B cell (primary cell): ENCODE results near the gene CCDC17. TPM values are rescaled to one million over a fixed set of nuclear protein-coding genes. Genes with fewer than 3 reads are reported as not detected.

ENCODE experiments used
- ATAC-seq: fragments of 200-7000 bp; cut with Tn5 transposase; one replicate; pipeline ENCODE4 v1.10.0; 2021; ENCODE audit warnings: low read depth, mild to moderate bottlenecking, moderate number of reproducible peaks, moderate library complexity
- CTCF ChIA-PET: fragments of 350-600 bp; sonication (Branson Sonifier 250); formaldehyde crosslinking; loops from one replicate; lab custom pipeline; 2021; ENCODE audit warnings: antibody characterized with exemption, inconsistent platforms; lab: Charles Lee
- POLR2A ChIA-PET: fragments of 350-600 bp; sonication (Branson Sonifier 250); formaldehyde crosslinking; loops from one replicate; lab custom pipeline; 2021; ENCODE audit warnings: antibody characterized with exemption; lab: Charles Lee
- DNase-seq: peaks from one replicate; pipeline ENCODE4 v3.0.0; 2013
- H2AFZ ChIP-seq: 2 replicates; pipeline ENCODE4 v1.6.1; 2012; ENCODE audit warnings: mild to moderate bottlenecking, low read depth, low read length; ENCODE audit not compliant: insufficient read depth, poor library complexity, severe bottlenecking
- H3K27ac ChIP-seq, 2 donors: 1 replicate in 1 of 2; 2 replicates in 1 of 2; pipeline ENCODE4 v1.5.1; 2012 to 2013; ENCODE audit warnings: low read length in 2 of 2, mild to moderate bottlenecking in 2 of 2, moderate library complexity in 1 of 2
- H3K27me3 ChIP-seq, 4 experiments: fragments of 200-600 bp in 1 of 4; sonication (generic) in 1 of 4; replicated peaks in 1 of 4; 1 replicate in 2 of 4; 2 replicates in 2 of 4; pipeline versions ENCODE4 v1.6.1 to v1.7.0; 2013 to 2016; ENCODE audit warnings: low read length in 3 of 4, mild to moderate bottlenecking in 2 of 4, mixed read lengths in 1 of 4, moderate library complexity in 1 of 4; ENCODE audit not compliant: insufficient read depth in 4 of 4, control insufficient read depth in 3 of 4; ENCODE audit errors: control extremely low read depth in 1 of 4
- H3K36me3 ChIP-seq, 2 experiments: replicated peaks in 1 of 2; 1 replicate in 1 of 2; 2 replicates in 1 of 2; pipeline versions ENCODE4 v1.6.1 to v1.7.1; 2013; ENCODE audit warnings: low read length in 1 of 2; ENCODE audit not compliant: insufficient read depth in 2 of 2, control insufficient read depth in 1 of 2; ENCODE audit errors: control extremely low read depth in 1 of 2, extremely low read depth in 1 of 2
- H3K4me1 ChIP-seq, 2 donors: fragments of 200-600 bp in 1 of 2; sonication (generic) in 1 of 2; 1 replicate in 1 of 2; 2 replicates in 1 of 2; pipeline versions ENCODE4 v1.5.1 to v1.6.1; 2013 to 2017; ENCODE audit warnings: low read length in 2 of 2; ENCODE audit not compliant: control insufficient read depth in 2 of 2, insufficient read depth in 2 of 2
- H3K4me2 ChIP-seq: replicated peaks from 2 replicates; pipeline ENCODE3; 2012; ENCODE audit warnings: mild to moderate bottlenecking, low read depth, low read length; ENCODE audit not compliant: poor library complexity, severe bottlenecking
- H3K4me3 ChIP-seq, 5 experiments: fragments of 200-600 bp in 1 of 5; sonication (generic) in 1 of 5; 1 replicate in 3 of 5; 2 replicates in 2 of 5; pipeline versions ENCODE4 v1.5.1 to v1.7.0; 2011 to 2016; ENCODE audit warnings: low read length in 4 of 5, mild to moderate bottlenecking in 4 of 5, low read depth in 2 of 5, control low read depth in 1 of 5, moderate library complexity in 1 of 5; ENCODE audit not compliant: insufficient read depth in 1 of 5; ENCODE audit errors: control extremely low read depth in 1 of 5, extremely low read depth in 1 of 5
- H3K79me2 ChIP-seq: fragments of 200-600 bp; sonication (generic); one replicate; pipeline ENCODE4 v1.6.0; 2016; ENCODE audit warnings: low read length; ENCODE audit not compliant: control insufficient read depth, insufficient read depth
- H3K9ac ChIP-seq: fragments of 200-600 bp; sonication (generic); 2 replicates; pipeline ENCODE4 v1.6.1; 2017; ENCODE audit warnings: mild to moderate bottlenecking, low read length, moderate library complexity
- H3K9me3 ChIP-seq, 3 donors: one replicate each; pipeline versions ENCODE4 v1.6.1 to v1.7.1; 2013; ENCODE audit warnings: low read length in 2 of 3; ENCODE audit not compliant: control insufficient read depth in 2 of 3, insufficient read depth in 1 of 3; ENCODE audit errors: control extremely low read depth in 1 of 3
- H4K20me1 ChIP-seq: 2 replicates; pipeline ENCODE4 v1.6.0; 2012; ENCODE audit warnings: mild to moderate bottlenecking, low read length; ENCODE audit not compliant: insufficient read depth, control insufficient read depth, poor library complexity, severe bottlenecking
- H3K27ac Mint-ChIP-seq: one replicate; pipeline ENCODE4 v1.8.0; 2021; ENCODE audit warnings: mixed read lengths
- H3K27me3 Mint-ChIP-seq: one replicate; pipeline ENCODE4 v1.8.0; 2021; ENCODE audit warnings: mixed read lengths
- H3K4me1 Mint-ChIP-seq: one replicate; pipeline ENCODE4 v1.8.0; 2021; ENCODE audit warnings: mixed read lengths
- H3K4me3 Mint-ChIP-seq: one replicate; pipeline ENCODE4 v1.8.0; 2021; ENCODE audit warnings: mixed read lengths
- H3K9me3 Mint-ChIP-seq: one replicate; pipeline ENCODE4 v1.8.0; 2022; ENCODE audit warnings: mixed read lengths; ENCODE audit not compliant: insufficient read depth
- CTCF ChIP-seq: fragments of 200-600 bp; IDR thresholded peaks from one replicate; pipeline ENCODE4 v1.8.0; 2022; ENCODE audit warnings: antibody characterized with exemption, mild to moderate bottlenecking
- EZH2 ChIP-seq: IDR thresholded peaks from 2 replicates; pipeline ENCODE4 v1.6.1; 2012; ENCODE audit warnings: borderline replicate concordance, low read depth, mild to moderate bottlenecking, moderate library complexity, low read length; ENCODE audit not compliant: insufficient read depth, poor library complexity, severe bottlenecking
- WGBS: methylation state at CpG from one replicate; pipeline ENCODE4 v1.1.5; 2013; ENCODE audit warnings: missing lambda C conversion rate; ENCODE audit not compliant: insufficient coverage; 5-methylcytosine and 5-hydroxymethylcytosine counted together
- intact Hi-C: fragments of 100-400 bp; cut with micrococcal nuclease; formaldehyde crosslinking; loops from one replicate; pipeline ENCODE4 v1.10.0; 2022
- polyA plus RNA-seq: library from polyadenylated mRNA; depleted of rRNA; stranded (reverse); fragments of >200 nt; gene quantifications from 2 replicates; pipeline ENCODE4 v1.2.3, GENCODE V29; 2012
- total RNA-seq, 2 donors: library from RNA; stranded (reverse); fragments of 120-200 nt in 1 of 2; gene quantifications; 1 replicate in 1 of 2; 2 replicates in 1 of 2; pipeline versions ENCODE4 v1.2.3 to v1.2.4, GENCODE V29; 2013 to 2022

CCDC17 gene
- total and polyA plus RNA-seq, 2 donors (not counting 1 experiment from before 2014, with no cell fraction given), result 2.9 to 8.2 TPM

DNA sequence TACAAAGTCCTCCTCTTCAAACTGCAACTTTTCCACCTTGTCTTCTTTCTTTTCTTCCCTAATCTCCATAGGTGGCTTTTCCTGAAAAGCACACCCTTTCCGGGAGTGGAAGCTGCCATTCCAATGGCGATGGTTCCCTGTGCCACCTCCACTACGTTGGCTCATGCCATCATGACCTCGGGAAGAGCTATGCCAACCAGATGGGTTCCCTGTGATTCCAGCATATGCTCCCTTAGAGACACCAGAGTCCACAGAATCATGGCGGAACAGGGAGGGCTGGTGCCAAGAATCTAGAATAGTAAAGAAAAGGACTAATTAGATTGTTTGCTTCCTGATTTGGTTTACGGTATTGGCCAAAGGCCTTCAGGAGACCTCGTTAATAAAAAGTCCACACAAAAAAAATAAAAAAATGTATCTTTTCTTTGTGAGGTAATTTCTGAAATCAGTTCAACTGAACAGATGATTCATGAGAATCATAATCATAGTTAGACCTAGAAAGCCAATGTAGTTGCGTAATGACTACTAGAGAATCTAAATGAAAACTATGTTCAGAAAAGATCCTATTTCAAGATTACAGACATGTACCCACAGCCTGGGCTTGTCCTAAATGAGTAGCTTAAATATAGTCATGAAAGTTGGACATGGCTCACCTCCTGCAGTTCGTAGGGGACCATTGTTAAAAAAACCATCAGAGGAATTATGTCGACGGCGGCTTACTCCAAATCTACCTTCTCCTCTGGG, 30.9 kb upstream of the CCDC17 start:
- TF ChIP-seq CTCF (no peak), EZH2 (no peak)
- no peak overlapping the region for H3K27ac Mint-ChIP-seq
- Histone ChIP-seq H3K4me1 (no peaks in the 10 kb centered on the region), H2AFZ (no peak overlapping the region), H3K27me3 (no peaks in the 10 kb centered on the region), H3K79me2 (peaks cover 46% of the 10 kb centered on the region), H3K27ac (no peak overlapping the region), H3K9me3 (no peaks in the 10 kb centered on the region), H3K36me3 (peaks cover 6 to 90% of the 10 kb centered on the region in 2 experiments), H3K4me3 (no peak overlapping the region), H3K4me2 (no peak overlapping the region), H4K20me1 (peaks cover 26% of the 10 kb centered on the region), H3K9ac (no peak overlapping the region)
- 100% methylated on average over 4 of the region's 12 CpGs for WGBS
- CTCF ChIA-PET, result interaction anchor here (0.6 kb wide), 1 partner anchor 25 kb away, joined by 4 read pairs; no protein-coding TSS in a partner anchor
- no peak overlapping the region for H3K4me3 Mint-ChIP-seq
- POLR2A ChIA-PET, result no interaction called here
- no peaks in the 10 kb centered on the region for H3K27me3 Mint-ChIP-seq
- intact Hi-C loops, result no loop called here
- H3K9me3 Mint-ChIP-seq, result no peaks in the 10 kb centered on the region
- no peak for ATAC-seq
- H3K4me1 Mint-ChIP-seq, result peaks cover 3% of the 10 kb centered on the region
- DNase-seq, result no peak
